GM18507 (cell line): ENCODE measurements around the gene ARL10.

ENCODE experiments used
- DNase-seq: peaks from one replicate; pipeline ENCODE4 v3.0.0; 2011; ENCODE audit warnings: low read depth; ENCODE audit not compliant: insufficient read length; ENCODE audit errors: extremely low spot score
- FAIRE-seq: peaks from 2 replicates; lab custom pipeline; 2011; peaks lifted over from hg19 to GRCh38; lab: Jason Lieb, UNC

The ARL10 gene

GRCh38 chr5:176426876-176427275 lies 61.6 kb downstream of the ARL10 start:
- DNase-seq (no peak), FAIRE-seq (no peak)

DNA sequence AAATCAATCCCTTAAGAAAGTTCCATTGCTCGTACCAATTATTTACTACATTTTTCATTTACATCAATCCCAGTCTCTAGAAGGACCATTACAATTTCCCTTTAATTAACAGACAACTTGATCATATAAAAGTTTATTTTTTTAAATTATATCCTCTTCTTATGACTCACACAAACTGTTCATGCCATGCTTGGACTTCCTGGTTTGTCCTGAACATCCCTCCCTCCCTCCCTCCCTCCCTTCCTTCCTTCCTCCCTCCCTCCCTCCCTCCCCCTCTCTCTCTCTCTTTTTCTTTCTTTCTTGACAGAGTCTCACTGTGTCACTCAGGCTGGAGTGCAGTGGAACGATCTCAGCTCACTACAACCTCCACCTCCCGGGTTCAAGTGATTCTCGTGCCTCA lies 62.7 kb downstream of the ARL10 start:
- DNase-seq (no peak), FAIRE-seq (no peak)

GRCh38 chr5:176429972-176430371 lies 64.7 kb downstream of the ARL10 start:
- FAIRE-seq (no peak), DNase-seq (no peak)
